Endothelial cell of umbilical vein (primary cell): ENCODE results near the gene ARID1B. TPM values are rescaled to one million over a fixed set of nuclear protein-coding genes. Genes with fewer than 3 reads are reported as not detected.

Source experiments
- BruUV-seq: library from RNA; stranded (reverse); fragments of 400-500 nt; replicated peaks from 2 replicates; lab custom pipeline; 2021; lab: Mats Ljungman, UMichigan
- CTCF ChIA-PET: fragments of 300-600, 350-600 bp; sonication (Branson Sonifier 250); formaldehyde crosslinking; loops from one replicate; lab custom pipeline; 2021; ENCODE audit warnings: antibody characterized with exemption, inconsistent platforms; lab: Charles Lee
- POLR2A ChIA-PET: fragments of 300-600, 350-600 bp; sonication (Branson Sonifier 250); formaldehyde crosslinking; loops from one replicate; lab custom pipeline; 2021; ENCODE audit warnings: antibody characterized with exemption, inconsistent platforms; lab: Charles Lee
- DNase-seq: peaks from one replicate; pipeline ENCODE4 v3.0.0-alpha.2; 2011; ENCODE audit warnings: low read depth, low spot score
- FAIRE-seq: peaks from 2 replicates; lab custom pipeline; 2011; peaks lifted over from hg19 to GRCh38; lab: Jason Lieb, UNC
- H2AFZ ChIP-seq: 2 replicates; pipeline ENCODE4 v1.6.0; 2012; ENCODE audit warnings: low read depth, low read length, control low read depth, inconsistent platforms
- H3K27ac ChIP-seq: 2 replicates; pipeline ENCODE4 v1.5.1; 2011; ENCODE audit warnings: low read depth, mild to moderate bottlenecking, control low read depth, low read length, moderate library complexity; ENCODE audit not compliant: insufficient read depth
- H3K27me3 ChIP-seq, 2 experiments: 2 replicates each; pipeline versions ENCODE4 v1.6.0 to v1.6.1; 2011; ENCODE audit warnings: low read length in 2 of 2, mixed read lengths in 1 of 2; ENCODE audit not compliant: control insufficient read depth in 2 of 2, insufficient read depth in 2 of 2
- H3K36me3 ChIP-seq, 2 experiments: 2 replicates in 1 of 2; 3 replicates in 1 of 2; pipeline ENCODE4 v1.5.1; 2011; ENCODE audit warnings: low read length in 2 of 2, mild to moderate bottlenecking in 1 of 2, moderate library complexity in 1 of 2; ENCODE audit not compliant: control insufficient read depth in 2 of 2, insufficient read depth in 2 of 2; ENCODE audit errors: extremely low read depth in 1 of 2
- H3K4me1 ChIP-seq: 3 replicates; pipeline ENCODE4 v1.5.1; 2011; ENCODE audit warnings: mild to moderate bottlenecking, low read length; ENCODE audit not compliant: control insufficient read depth, insufficient read depth; ENCODE audit errors: extremely low read depth
- H3K4me2 ChIP-seq: 2 replicates; pipeline ENCODE4 v1.6.1; 2011; ENCODE audit warnings: low read length, control low read depth, mixed read lengths; ENCODE audit not compliant: insufficient read depth
- H3K4me3 ChIP-seq, 3 experiments: fragments of 200-600 bp in 1 of 3; sonication (generic), shearing (Covaris generic) in 1 of 3; replicated peaks in 1 of 3; 2 replicates each; pipeline ENCODE4 v1.5.1; 2011 to 2016; ENCODE audit warnings: control low read depth in 3 of 3, low read length in 3 of 3, mild to moderate bottlenecking in 2 of 3, inconsistent platforms in 1 of 3, low read depth in 1 of 3, moderate library complexity in 1 of 3; ENCODE audit not compliant: insufficient read depth in 1 of 3
- H3K79me2 ChIP-seq: 2 replicates; pipeline ENCODE4 v1.6.0; 2012; ENCODE audit warnings: low read length, inconsistent platforms; ENCODE audit not compliant: control insufficient read depth, insufficient read depth
- H3K9ac ChIP-seq: replicated peaks from 2 replicates; pipeline ENCODE3; 2011; ENCODE audit warnings: low read length, control low read depth; ENCODE audit not compliant: insufficient read depth; ENCODE audit errors: extremely low read depth
- H3K9me1 ChIP-seq: replicated peaks from 3 replicates; pipeline ENCODE4 v1.6.0; 2011; ENCODE audit warnings: mild to moderate bottlenecking, low read length; ENCODE audit not compliant: control insufficient read depth, insufficient read depth; ENCODE audit errors: extremely low read depth
- H3K9me3 ChIP-seq: replicated peaks from 2 replicates; pipeline ENCODE4 v1.5.1; 2012; ENCODE audit warnings: low read length, inconsistent platforms; ENCODE audit not compliant: control insufficient read depth, insufficient read depth
- H4K20me1 ChIP-seq: replicated peaks from 2 replicates; pipeline ENCODE3; 2011; ENCODE audit warnings: mild to moderate bottlenecking, low read length; ENCODE audit not compliant: control insufficient read depth, insufficient read depth; ENCODE audit errors: extremely low read depth
- CTCF ChIP-seq, 2 donors: IDR thresholded peaks; 1 replicate in 1 of 2; 2 replicates in 1 of 2; pipeline ENCODE4 v1.5.1; 2011; ENCODE audit warnings: low read length in 2 of 2, mild to moderate bottlenecking in 2 of 2, moderate library complexity in 2 of 2, control low read depth in 1 of 2, inconsistent platforms in 1 of 2, low read depth in 1 of 2; ENCODE audit not compliant: insufficient read depth in 1 of 2; ENCODE audit errors: extremely low read depth in 1 of 2
- EZH2 ChIP-seq: IDR thresholded peaks from 2 replicates; pipeline ENCODE4 v1.6.1; 2012; ENCODE audit warnings: borderline replicate concordance, low read depth, mild to moderate bottlenecking, moderate library complexity, low read length, inconsistent platforms; ENCODE audit not compliant: severe bottlenecking
- FOS ChIP-seq: IDR thresholded peaks from 2 replicates; pipeline ENCODE4 v1.6.1; 2011; ENCODE audit warnings: mild to moderate bottlenecking, low read length, moderate library complexity, borderline replicate concordance; ENCODE audit not compliant: insufficient read depth
- GATA2 ChIP-seq: IDR thresholded peaks from 2 replicates; pipeline ENCODE4 v1.7.0; 2011; ENCODE audit warnings: low read depth, mild to moderate bottlenecking, moderate library complexity, mixed read lengths, low read length; ENCODE audit not compliant: insufficient read length, insufficient read depth
- JUN ChIP-seq: IDR thresholded peaks from 2 replicates; pipeline ENCODE4 v1.6.1; 2011; ENCODE audit warnings: borderline replicate concordance, low read depth; ENCODE audit not compliant: insufficient read length, insufficient read depth
- MAX ChIP-seq: IDR thresholded peaks from 2 replicates; pipeline ENCODE4 v1.6.1; 2011; ENCODE audit not compliant: insufficient read depth, insufficient read length
- MYC ChIP-seq: IDR thresholded peaks from one replicate; pipeline ENCODE4 v1.6.1; 2011; ENCODE audit warnings: mild to moderate bottlenecking, low read depth, low read length
- POLR2A ChIP-seq: IDR thresholded peaks from 2 replicates; pipeline ENCODE4 v1.6.1; 2012; ENCODE audit warnings: low read depth, mild to moderate bottlenecking, control low read depth, low read length
- POLR2AphosphoS5 ChIP-seq: IDR thresholded peaks from 2 replicates; pipeline ENCODE4 v1.6.1; 2012; ENCODE audit warnings: low read depth, mild to moderate bottlenecking, control low read depth, low read length, moderate library complexity; ENCODE audit not compliant: insufficient read depth
- dilution Hi-C: fragments of 300-500 bp; cut with MboI; formaldehyde crosslinking; loops from one replicate; pipeline ENCODE4 v1.15.0; 2019; ENCODE audit warnings: low sequenced_read_pairs; ENCODE audit not compliant: extremely low pct_ligation_motif_present
- intact Hi-C: fragments of 100-400 bp; cut with micrococcal nuclease; formaldehyde crosslinking; loops from one replicate; pipeline ENCODE4 v1.10.0; 2022
- polyA plus RNA-seq, 4 experiments: library from polyadenylated mRNA; depleted of rRNA in 3 of 4; stranded (reverse) in 3 of 4; unstranded in 1 of 4; fragments of >200 nt; gene quantifications; 2 replicates each; pipeline versions ENCODE4 v1.2.1 to v1.2.3, GENCODE V29; 2011 to 2012; ENCODE audit warnings: missing spikeins in 1 of 4
- total RNA-seq: library from RNA; stranded (reverse); gene quantifications from 2 replicates; pipeline ENCODE4 v1.2.3, GENCODE V29; 2021

ARID1B gene
- total and polyA plus RNA-seq, 2 donors (not counting 3 experiments of a cell fraction or from before 2014, with no cell fraction given) = 21.8 to 89.5 TPM

GRCh38 chr6:157040191-157040590, 263.0 kb downstream of the ARID1B start:
- no peak overlapping the region for H3K27ac ChIP-seq
- no peaks in the 10 kb centered on the region for H3K36me3 ChIP-seq
- no peak overlapping the region for H2AFZ ChIP-seq
- H3K9ac ChIP-seq = no peak overlapping the region
- peaks cover 14% of the 10 kb centered on the region for H3K4me1 ChIP-seq
- no peak for FAIRE-seq
- H4K20me1 ChIP-seq = peaks cover 2% of the 10 kb centered on the region
- H3K9me3 ChIP-seq = no peaks in the 10 kb centered on the region
- peaks cover 14% of the 10 kb centered on the region for H3K79me2 ChIP-seq
- H3K4me2 ChIP-seq = no peak overlapping the region
- BruUV-seq = no TSS peak
- TF ChIP-seq FOS = no peak
- TF ChIP-seq JUN = no peak
- TF ChIP-seq POLR2AphosphoS5 = no peak
- no peak for TF ChIP-seq POLR2A
- TF ChIP-seq GATA2 = no peak
- TF ChIP-seq MAX = no peak
- TF ChIP-seq MYC = no peak
- no peak for TF ChIP-seq EZH2
- TF ChIP-seq CTCF (IDR thresholded peaks at IDR 0.05; ENCODE audit: extremely low read depth in 1 of 2, insufficient read depth in 1 of 2, low read depth in 1 of 2, low read length in 2 of 2) = no peak
- POLR2A ChIA-PET = no interaction called here
- dilution Hi-C loops (no loop called here), intact Hi-C loops (no loop called here)
- DNase-seq = no peak
- H3K9me1 ChIP-seq = peaks cover 4% of the 10 kb centered on the region
- CTCF ChIA-PET = no interaction called here
- H3K27me3 ChIP-seq = no peaks in the 10 kb centered on the region
- H3K4me3 ChIP-seq = no peak overlapping the region
